Gastroesophageal sphincter (tissue), 3 donors: Measurements from ENCODE around the gene SCAF4.

Experiments used
- POLR2A ChIP-seq, 2 donors: fragments of 450-650 bp; IDR thresholded peaks; one replicate each; pipeline ENCODE4 v1.6.1; 2017; ENCODE audit warnings: antibody characterized with exemption in 2 of 2, mild to moderate bottlenecking in 2 of 2, moderate library complexity in 1 of 2
- POLR2AphosphoS5 ChIP-seq: sonication (generic); formaldehyde crosslinking; IDR thresholded peaks from one replicate; pipeline ENCODE4 v1.6.1; 2017; ENCODE audit warnings: antibody characterized with exemption
- TF ChIP-seq, protein P1 (sequence below), 4 experiments: fragments of 200-600 bp in 2 of 4; fragments of 450-650 bp in 2 of 4; sonication (generic) in 1 of 4; IDR thresholded peaks; one replicate each; pipeline ENCODE4 v1.5.1; 2017 to 2019; ENCODE audit warnings: antibody characterized with exemption in 4 of 4, mild to moderate bottlenecking in 2 of 4, moderate library complexity in 2 of 4

DNA sequence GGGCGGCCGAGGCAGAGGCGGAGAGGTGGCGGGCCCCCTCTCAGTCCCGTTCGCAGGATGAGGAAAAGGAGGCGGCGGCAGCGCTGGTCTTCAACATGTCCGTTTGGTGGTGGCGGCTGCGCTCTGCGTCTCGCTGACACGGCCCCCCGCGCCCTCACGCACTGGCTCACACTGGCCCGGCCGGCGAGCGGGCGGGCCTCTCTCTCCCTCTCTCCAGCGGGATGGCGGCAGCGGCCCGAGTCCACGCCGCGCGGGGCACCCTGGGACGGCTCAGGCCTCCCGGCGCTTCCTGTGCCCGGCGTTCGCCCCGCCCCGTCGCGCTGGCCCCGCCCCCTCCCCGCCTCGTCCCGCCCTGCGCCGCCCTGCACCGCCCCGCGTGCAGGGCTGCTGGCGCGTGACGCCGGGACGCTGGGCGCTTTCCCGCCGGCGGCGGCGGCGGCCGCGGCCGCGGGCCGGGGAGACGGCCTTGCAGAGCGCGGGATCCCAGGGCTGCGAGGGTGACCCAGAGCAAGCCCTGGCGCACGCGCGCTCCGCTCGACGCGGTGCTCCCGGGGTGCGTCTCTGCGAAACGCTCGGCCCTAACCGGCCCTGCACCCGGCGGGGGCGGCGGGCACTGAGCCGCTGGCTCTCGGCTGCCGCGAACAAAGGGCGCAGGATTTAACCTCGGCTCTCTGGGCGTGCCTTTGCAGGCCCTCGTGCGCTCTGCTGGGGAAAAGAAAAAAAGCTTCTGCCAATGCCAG, at the start of gene SCAF4:
- TF ChIP-seq, protein P1, sequence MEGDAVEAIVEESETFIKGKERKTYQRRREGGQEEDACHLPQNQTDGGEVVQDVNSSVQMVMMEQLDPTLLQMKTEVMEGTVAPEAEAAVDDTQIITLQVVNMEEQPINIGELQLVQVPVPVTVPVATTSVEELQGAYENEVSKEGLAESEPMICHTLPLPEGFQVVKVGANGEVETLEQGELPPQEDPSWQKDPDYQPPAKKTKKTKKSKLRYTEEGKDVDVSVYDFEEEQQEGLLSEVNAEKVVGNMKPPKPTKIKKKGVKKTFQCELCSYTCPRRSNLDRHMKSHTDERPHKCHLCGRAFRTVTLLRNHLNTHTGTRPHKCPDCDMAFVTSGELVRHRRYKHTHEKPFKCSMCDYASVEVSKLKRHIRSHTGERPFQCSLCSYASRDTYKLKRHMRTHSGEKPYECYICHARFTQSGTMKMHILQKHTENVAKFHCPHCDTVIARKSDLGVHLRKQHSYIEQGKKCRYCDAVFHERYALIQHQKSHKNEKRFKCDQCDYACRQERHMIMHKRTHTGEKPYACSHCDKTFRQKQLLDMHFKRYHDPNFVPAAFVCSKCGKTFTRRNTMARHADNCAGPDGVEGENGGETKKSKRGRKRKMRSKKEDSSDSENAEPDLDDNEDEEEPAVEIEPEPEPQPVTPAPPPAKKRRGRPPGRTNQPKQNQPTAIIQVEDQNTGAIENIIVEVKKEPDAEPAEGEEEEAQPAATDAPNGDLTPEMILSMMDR (IDR thresholded peaks at IDR 0.05) = peak in 2 of 4 experiments; percentile 4 to 26
- peak; percentile 78 to 84 for TF ChIP-seq POLR2A (IDR thresholded peaks at IDR 0.05)
- TF ChIP-seq POLR2AphosphoS5 = peak; percentile 84
